Liver (tissue), 3 donors: ENCODE measurements around the gene DYSF.

Experiments used
- GABPA ChIP-seq, 2 donors: IDR thresholded peaks in 1 of 2; conservative IDR thresholded peaks in 1 of 2; 2 replicates each; pipeline ENCODE4 v1.6.1; 2016; ENCODE audit warnings: antibody characterized with exemption in 2 of 2, mild to moderate bottlenecking in 1 of 2, moderate library complexity in 1 of 2
- HNF4G ChIP-seq: IDR thresholded peaks from 2 replicates; pipeline ENCODE4 v1.6.1; 2016; ENCODE audit warnings: antibody characterized with exemption
- JUND ChIP-seq, 2 donors: IDR thresholded peaks; 2 replicates each; pipeline ENCODE4 v1.6.1; 2016; ENCODE audit warnings: antibody characterized with exemption in 2 of 2
- NR2F2 ChIP-seq: IDR thresholded peaks from 2 replicates; pipeline ENCODE4 v1.6.1; 2016; ENCODE audit warnings: antibody characterized with exemption
- RAD21 ChIP-seq, 2 donors: IDR thresholded peaks; 2 replicates each; pipeline ENCODE4 v1.6.1; 2016; ENCODE audit warnings: antibody characterized with exemption in 2 of 2, mild to moderate bottlenecking in 2 of 2
- RXRA ChIP-seq, 2 donors: IDR thresholded peaks; 2 replicates each; pipeline ENCODE4 v1.6.1; 2017 to 2018; ENCODE audit warnings: antibody characterized with exemption in 2 of 2, mild to moderate bottlenecking in 1 of 2
- SP1 ChIP-seq: IDR thresholded peaks from 2 replicates; pipeline ENCODE4 v1.6.1; 2018; ENCODE audit warnings: antibody characterized with exemption, mild to moderate bottlenecking
- TAF1 ChIP-seq: conservative IDR thresholded peaks from 2 replicates; pipeline ENCODE4 v1.6.1; 2016; ENCODE audit warnings: antibody characterized with exemption, mild to moderate bottlenecking
- YY1 ChIP-seq: IDR thresholded peaks from 2 replicates; pipeline ENCODE4 v1.6.1; 2016; ENCODE audit warnings: antibody characterized with exemption, mild to moderate bottlenecking
- TF ChIP-seq, protein P1 (sequence below): fragments of 150-350 bp; IDR thresholded peaks from 2 replicates; pipeline ENCODE4 v1.5.1; 2017; ENCODE audit warnings: improper control_type of control experiment, low read depth, low read length; ENCODE audit not compliant: missing input control
- TF ChIP-seq, protein P2 (sequence below): IDR thresholded peaks from 2 replicates; pipeline ENCODE4 v1.6.1; 2016; ENCODE audit warnings: antibody characterized with exemption
- TF ChIP-seq, protein P3 (sequence below): IDR thresholded peaks from 2 replicates; pipeline ENCODE4 v1.6.1; 2016; ENCODE audit warnings: antibody characterized with exemption
- TF ChIP-seq, protein P4 (sequence below): IDR thresholded peaks from 2 replicates; pipeline ENCODE4 v1.6.1; 2016; ENCODE audit warnings: antibody characterized with exemption, mild to moderate bottlenecking
- donor health status: healthy.
- donor health status: healthy.

DNA sequence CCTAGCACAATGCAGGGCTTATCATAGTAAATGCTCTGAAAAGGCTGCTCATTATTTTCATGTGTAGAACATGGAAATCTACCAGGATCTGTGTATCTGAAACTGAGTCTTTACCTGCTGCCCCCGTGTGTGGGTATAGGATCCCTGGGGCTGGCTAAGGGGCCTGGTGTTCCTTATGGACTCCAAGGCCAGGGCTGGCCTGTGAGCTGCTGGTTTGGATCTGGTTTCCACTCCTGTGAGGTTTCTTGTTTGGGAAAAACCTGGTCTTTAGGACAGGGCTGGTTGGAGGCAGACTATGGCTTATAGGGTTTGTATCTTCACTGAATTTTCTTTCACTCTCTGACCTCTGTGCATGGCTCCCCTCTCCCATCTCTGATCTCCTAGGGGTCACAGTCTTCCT lies 80.8 kb downstream of the DYSF start:
- TF ChIP-seq, protein P1, sequence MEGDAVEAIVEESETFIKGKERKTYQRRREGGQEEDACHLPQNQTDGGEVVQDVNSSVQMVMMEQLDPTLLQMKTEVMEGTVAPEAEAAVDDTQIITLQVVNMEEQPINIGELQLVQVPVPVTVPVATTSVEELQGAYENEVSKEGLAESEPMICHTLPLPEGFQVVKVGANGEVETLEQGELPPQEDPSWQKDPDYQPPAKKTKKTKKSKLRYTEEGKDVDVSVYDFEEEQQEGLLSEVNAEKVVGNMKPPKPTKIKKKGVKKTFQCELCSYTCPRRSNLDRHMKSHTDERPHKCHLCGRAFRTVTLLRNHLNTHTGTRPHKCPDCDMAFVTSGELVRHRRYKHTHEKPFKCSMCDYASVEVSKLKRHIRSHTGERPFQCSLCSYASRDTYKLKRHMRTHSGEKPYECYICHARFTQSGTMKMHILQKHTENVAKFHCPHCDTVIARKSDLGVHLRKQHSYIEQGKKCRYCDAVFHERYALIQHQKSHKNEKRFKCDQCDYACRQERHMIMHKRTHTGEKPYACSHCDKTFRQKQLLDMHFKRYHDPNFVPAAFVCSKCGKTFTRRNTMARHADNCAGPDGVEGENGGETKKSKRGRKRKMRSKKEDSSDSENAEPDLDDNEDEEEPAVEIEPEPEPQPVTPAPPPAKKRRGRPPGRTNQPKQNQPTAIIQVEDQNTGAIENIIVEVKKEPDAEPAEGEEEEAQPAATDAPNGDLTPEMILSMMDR = no peak
- TF ChIP-seq SP1 (no peak), JUND (IDR thresholded peaks at IDR 0.05) (no peak), TAF1 (no peak), RAD21 (IDR thresholded peaks at IDR 0.05) (no peak), HNF4G (no peak), YY1 (no peak), RXRA (IDR thresholded peaks at IDR 0.05) (no peak), NR2F2 (no peak), GABPA (IDR thresholded peaks at IDR 0.05 in 1 of 2, conservative IDR thresholded peaks at IDR 0.05 in 1 of 2) (no peak)
- TF ChIP-seq, protein P2, sequence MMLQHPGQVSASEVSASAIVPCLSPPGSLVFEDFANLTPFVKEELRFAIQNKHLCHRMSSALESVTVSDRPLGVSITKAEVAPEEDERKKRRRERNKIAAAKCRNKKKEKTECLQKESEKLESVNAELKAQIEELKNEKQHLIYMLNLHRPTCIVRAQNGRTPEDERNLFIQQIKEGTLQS = no peak
- TF ChIP-seq, protein P3, sequence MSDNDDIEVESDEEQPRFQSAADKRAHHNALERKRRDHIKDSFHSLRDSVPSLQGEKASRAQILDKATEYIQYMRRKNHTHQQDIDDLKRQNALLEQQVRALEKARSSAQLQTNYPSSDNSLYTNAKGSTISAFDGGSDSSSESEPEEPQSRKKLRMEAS = no peak
- TF ChIP-seq, protein P4, sequence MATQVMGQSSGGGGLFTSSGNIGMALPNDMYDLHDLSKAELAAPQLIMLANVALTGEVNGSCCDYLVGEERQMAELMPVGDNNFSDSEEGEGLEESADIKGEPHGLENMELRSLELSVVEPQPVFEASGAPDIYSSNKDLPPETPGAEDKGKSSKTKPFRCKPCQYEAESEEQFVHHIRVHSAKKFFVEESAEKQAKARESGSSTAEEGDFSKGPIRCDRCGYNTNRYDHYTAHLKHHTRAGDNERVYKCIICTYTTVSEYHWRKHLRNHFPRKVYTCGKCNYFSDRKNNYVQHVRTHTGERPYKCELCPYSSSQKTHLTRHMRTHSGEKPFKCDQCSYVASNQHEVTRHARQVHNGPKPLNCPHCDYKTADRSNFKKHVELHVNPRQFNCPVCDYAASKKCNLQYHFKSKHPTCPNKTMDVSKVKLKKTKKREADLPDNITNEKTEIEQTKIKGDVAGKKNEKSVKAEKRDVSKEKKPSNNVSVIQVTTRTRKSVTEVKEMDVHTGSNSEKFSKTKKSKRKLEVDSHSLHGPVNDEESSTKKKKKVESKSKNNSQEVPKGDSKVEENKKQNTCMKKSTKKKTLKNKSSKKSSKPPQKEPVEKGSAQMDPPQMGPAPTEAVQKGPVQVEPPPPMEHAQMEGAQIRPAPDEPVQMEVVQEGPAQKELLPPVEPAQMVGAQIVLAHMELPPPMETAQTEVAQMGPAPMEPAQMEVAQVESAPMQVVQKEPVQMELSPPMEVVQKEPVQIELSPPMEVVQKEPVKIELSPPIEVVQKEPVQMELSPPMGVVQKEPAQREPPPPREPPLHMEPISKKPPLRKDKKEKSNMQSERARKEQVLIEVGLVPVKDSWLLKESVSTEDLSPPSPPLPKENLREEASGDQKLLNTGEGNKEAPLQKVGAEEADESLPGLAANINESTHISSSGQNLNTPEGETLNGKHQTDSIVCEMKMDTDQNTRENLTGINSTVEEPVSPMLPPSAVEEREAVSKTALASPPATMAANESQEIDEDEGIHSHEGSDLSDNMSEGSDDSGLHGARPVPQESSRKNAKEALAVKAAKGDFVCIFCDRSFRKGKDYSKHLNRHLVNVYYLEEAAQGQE = no peak
